Measurements from ENCODE around the gene SEMA4C.

The SEMA4C gene

GRCh38 chr2:96859099-96859649 is 10.7 kb downstream of the SEMA4C start:
- peak overlapping the region in 4 of 5 donors; percentile 54 to 81 (median 56) for H3K4me3 ChIP-seq (ENCODE audit: low read depth in 1 of 5, low read length in 5 of 5)
- peaks cover 0 to 3% (median 0%) of the 10 kb centered on the region in 5 donors for H3K27me3 ChIP-seq (ENCODE audit: control insufficient read depth in 5 of 5, insufficient read depth in 4 of 5, low read length in 5 of 5)
- peaks cover 0 to 39% (median 34%) of the 10 kb centered on the region in 5 donors for H3K36me3 ChIP-seq (ENCODE audit: control insufficient read depth in 5 of 5, insufficient read depth in 5 of 5, low read length in 5 of 5)
- H3K9ac ChIP-seq (ENCODE audit: low read length in 5 of 5), result peak overlapping the region in 3 of 5 donors; percentile 16 to 68 (median 64)
- H3K9me3 ChIP-seq (ENCODE audit: control insufficient read depth in 5 of 5, low read length in 5 of 5), result no peaks in the 10 kb centered on the region
- H3K4me1 ChIP-seq (ENCODE audit: control insufficient read depth in 5 of 5, insufficient read depth in 5 of 5, low read length in 5 of 5), result peaks cover 8 to 38% (median 28%) of the 10 kb centered on the region in 5 donors
- H3K27ac ChIP-seq (ENCODE audit: low read depth, low read length), result peak overlapping the region; percentile 55

- H3K36me3 ChIP-seq (ENCODE audit: control insufficient read depth in 5 of 5, insufficient read depth in 5 of 5, low read length in 5 of 5), result peaks cover 3 to 34% (median 32%) of the 10 kb centered on the region in 5 donors
- H3K9ac ChIP-seq (ENCODE audit: low read length in 5 of 5), result peak within 1 kb of the TSS; percentile 48 to 84 (median 76)
- H3K4me1 ChIP-seq (ENCODE audit: control insufficient read depth in 5 of 5, insufficient read depth in 5 of 5, low read length in 5 of 5), result peaks cover 8 to 38% (median 28%) of the 10 kb centered on the region in 5 donors
- H3K4me3 ChIP-seq (ENCODE audit: low read depth in 1 of 5, low read length in 5 of 5), result peak within 1 kb of the TSS; percentile 59 to 81 (median 73)
- H3K9me3 ChIP-seq (ENCODE audit: control insufficient read depth in 5 of 5, low read length in 5 of 5), result no peaks in the 10 kb centered on the region
- peak within 1 kb of the TSS; percentile 16 for H3K27ac ChIP-seq (ENCODE audit: low read depth, low read length)
- H3K27me3 ChIP-seq (ENCODE audit: control insufficient read depth in 5 of 5, insufficient read depth in 4 of 5, low read length in 5 of 5), result peaks cover 0 to 3% (median 0%) of the 10 kb centered on the region in 5 donors
Observed at GRCh38 chr2:96857667-96858372, 12.1 kb downstream of the SEMA4C start, which contains the start of gene ANKRD39. Gene ANKRD39, minus strand, starts transcription at chr2:96858016. Its CDS starts 29 bp downstream, at chr2:96857987.

GRCh38 chr2:96856776-96857666 is 12.9 kb downstream of the SEMA4C start:
- Histone ChIP-seq H3K4me1 (ENCODE audit: control insufficient read depth in 5 of 5, insufficient read depth in 5 of 5, low read length in 5 of 5) (peaks cover 8 to 38% (median 28%) of the 10 kb centered on the region in 5 donors), H3K36me3 (ENCODE audit: control insufficient read depth in 5 of 5, insufficient read depth in 5 of 5, low read length in 5 of 5) (peaks cover 3 to 35% (median 34%) of the 10 kb centered on the region in 5 donors), H3K27me3 (ENCODE audit: control insufficient read depth in 5 of 5, insufficient read depth in 4 of 5, low read length in 5 of 5) (peaks cover 0 to 3% (median 0%) of the 10 kb centered on the region in 5 donors), H3K9me3 (ENCODE audit: control insufficient read depth in 5 of 5, low read length in 5 of 5) (no peaks in the 10 kb centered on the region), H3K9ac (ENCODE audit: low read length in 5 of 5) (peak overlapping the region; percentile 48 to 84 (median 76)), H3K4me3 (ENCODE audit: low read depth in 1 of 5, low read length in 5 of 5) (peak overlapping the region; percentile 59 to 81 (median 73)), H3K27ac (ENCODE audit: low read depth, low read length) (peak overlapping the region; percentile 16)

- no peak overlapping the region for H3K9ac ChIP-seq (ENCODE audit: low read length in 5 of 5)
- no peak overlapping the region for H3K4me3 ChIP-seq (ENCODE audit: low read depth in 1 of 5, low read length in 5 of 5)
- peaks cover 3 to 36% (median 32%) of the 10 kb centered on the region in 5 donors for H3K36me3 ChIP-seq (ENCODE audit: control insufficient read depth in 5 of 5, insufficient read depth in 5 of 5, low read length in 5 of 5)
- no peaks in the 10 kb centered on the region for H3K9me3 ChIP-seq (ENCODE audit: control insufficient read depth in 5 of 5, low read length in 5 of 5)
- H3K4me1 ChIP-seq (ENCODE audit: control insufficient read depth in 5 of 5, insufficient read depth in 5 of 5, low read length in 5 of 5), result peaks cover 4 to 18% (median 14%) of the 10 kb centered on the region in 5 donors
- H3K27ac ChIP-seq (ENCODE audit: low read depth, low read length), result no peak overlapping the region
- H3K27me3 ChIP-seq (ENCODE audit: control insufficient read depth in 5 of 5, insufficient read depth in 4 of 5, low read length in 5 of 5), result no peaks in the 10 kb centered on the region
Observed at GRCh38 chr2:96853321-96853720, 16.6 kb downstream of the SEMA4C start.

DNA sequence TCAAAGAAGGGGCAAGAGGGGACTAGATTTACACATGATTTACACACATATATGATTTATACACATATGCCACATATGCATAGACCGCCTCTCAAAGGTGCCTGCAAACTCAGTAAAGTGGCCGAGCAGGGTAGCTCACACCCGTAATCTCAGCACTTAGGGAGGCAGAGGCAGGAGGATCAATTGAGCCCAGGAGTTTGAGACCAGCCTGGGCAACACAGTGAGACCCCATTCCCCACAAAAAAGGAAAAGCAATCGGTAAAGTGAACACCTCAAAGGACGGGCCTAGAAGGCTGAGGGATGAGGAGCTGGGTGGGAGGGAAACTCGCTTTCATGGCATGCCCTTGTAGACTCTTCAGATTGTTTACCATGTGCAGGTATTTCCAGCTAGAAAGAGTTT is 17.2 kb downstream of the SEMA4C start:
- Histone ChIP-seq H3K9me3 (ENCODE audit: control insufficient read depth in 5 of 5, low read length in 5 of 5) (no peaks in the 10 kb centered on the region), H3K9ac (ENCODE audit: low read length in 5 of 5) (no peak overlapping the region), H3K36me3 (ENCODE audit: control insufficient read depth in 5 of 5, insufficient read depth in 5 of 5, low read length in 5 of 5) (peaks cover 3 to 43% (median 36%) of the 10 kb centered on the region in 5 donors), H3K27ac (ENCODE audit: low read depth, low read length) (no peak overlapping the region), H3K27me3 (ENCODE audit: control insufficient read depth in 5 of 5, insufficient read depth in 4 of 5, low read length in 5 of 5) (no peaks in the 10 kb centered on the region), H3K4me3 (ENCODE audit: low read depth in 1 of 5, low read length in 5 of 5) (no peak overlapping the region), H3K4me1 (ENCODE audit: control insufficient read depth in 5 of 5, insufficient read depth in 5 of 5, low read length in 5 of 5) (peaks cover 4 to 14% (median 13%) of the 10 kb centered on the region in 5 donors)

DNA sequence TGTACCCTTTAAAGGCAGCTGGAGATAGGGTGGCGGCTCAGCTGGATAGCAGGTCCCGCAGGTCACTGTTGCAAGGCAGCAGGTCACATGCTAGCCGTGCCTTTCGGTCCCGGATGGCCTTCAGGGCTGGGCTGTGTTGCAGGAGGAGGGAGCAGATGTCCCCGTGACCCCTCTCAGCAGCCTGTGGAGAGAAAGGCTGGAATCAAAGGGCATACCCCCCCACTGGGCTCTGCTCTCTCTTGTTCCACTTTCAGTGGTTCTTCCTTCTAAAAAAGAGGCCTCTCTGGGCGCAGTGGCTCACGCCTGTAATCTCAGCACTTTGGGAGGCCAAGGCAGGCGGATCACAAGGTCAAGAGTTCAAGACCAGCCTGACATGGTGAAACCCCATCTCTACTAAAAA is 21.6 kb downstream of the SEMA4C start:
- Histone ChIP-seq H3K27me3 (ENCODE audit: control insufficient read depth in 5 of 5, insufficient read depth in 4 of 5, low read length in 5 of 5) (no peaks in the 10 kb centered on the region), H3K9me3 (ENCODE audit: control insufficient read depth in 5 of 5, low read length in 5 of 5) (no peaks in the 10 kb centered on the region), H3K4me3 (ENCODE audit: low read depth in 1 of 5, low read length in 5 of 5) (no peak overlapping the region), H3K4me1 (ENCODE audit: control insufficient read depth in 5 of 5, insufficient read depth in 5 of 5, low read length in 5 of 5) (no peaks in the 10 kb centered on the region), H3K36me3 (ENCODE audit: control insufficient read depth in 5 of 5, insufficient read depth in 5 of 5, low read length in 5 of 5) (peaks cover 3 to 45% (median 42%) of the 10 kb centered on the region in 5 donors), H3K27ac (ENCODE audit: low read depth, low read length) (no peak overlapping the region), H3K9ac (ENCODE audit: low read length in 5 of 5) (no peak overlapping the region)

GRCh38 chr2:96847586-96847985 is 22.3 kb downstream of the SEMA4C start:
- Histone ChIP-seq H3K4me1 (ENCODE audit: control insufficient read depth in 5 of 5, insufficient read depth in 5 of 5, low read length in 5 of 5) (no peaks in the 10 kb centered on the region), H3K4me3 (ENCODE audit: low read depth in 1 of 5, low read length in 5 of 5) (no peak overlapping the region), H3K27me3 (ENCODE audit: control insufficient read depth in 5 of 5, insufficient read depth in 4 of 5, low read length in 5 of 5) (no peaks in the 10 kb centered on the region), H3K9ac (ENCODE audit: low read length in 5 of 5) (no peak overlapping the region), H3K27ac (ENCODE audit: low read depth, low read length) (no peak overlapping the region), H3K9me3 (ENCODE audit: control insufficient read depth in 5 of 5, low read length in 5 of 5) (no peaks in the 10 kb centered on the region), H3K36me3 (ENCODE audit: control insufficient read depth in 5 of 5, insufficient read depth in 5 of 5, low read length in 5 of 5) (peaks cover 0 to 38% (median 35%) of the 10 kb centered on the region in 5 donors)

DNA sequence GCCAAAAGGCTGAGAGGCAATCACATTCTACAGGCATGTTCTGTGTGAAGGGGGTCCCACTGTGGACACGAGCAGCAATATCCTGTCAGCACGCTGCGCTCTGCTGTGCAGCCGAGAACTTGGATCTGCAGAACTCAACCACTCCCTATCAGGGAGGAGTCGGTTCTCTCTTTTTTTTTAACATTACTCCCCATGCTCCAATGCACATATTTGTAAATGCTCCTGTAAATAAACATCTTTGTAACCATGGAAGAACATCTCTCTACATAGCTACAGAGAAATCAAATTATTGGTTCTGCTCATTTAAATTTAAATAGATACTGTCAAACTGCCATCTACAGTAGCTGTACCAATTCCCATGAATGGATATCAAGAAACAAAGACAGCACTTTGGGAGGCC is 23.1 kb downstream of the SEMA4C start:
- Histone ChIP-seq H3K4me3 (ENCODE audit: low read depth in 1 of 5, low read length in 5 of 5) (no peak overlapping the region), H3K4me1 (ENCODE audit: control insufficient read depth in 5 of 5, insufficient read depth in 5 of 5, low read length in 5 of 5) (no peaks in the 10 kb centered on the region), H3K9me3 (ENCODE audit: control insufficient read depth in 5 of 5, low read length in 5 of 5) (no peaks in the 10 kb centered on the region), H3K27ac (ENCODE audit: low read depth, low read length) (no peak overlapping the region), H3K27me3 (ENCODE audit: control insufficient read depth in 5 of 5, insufficient read depth in 4 of 5, low read length in 5 of 5) (no peaks in the 10 kb centered on the region), H3K9ac (ENCODE audit: low read length in 5 of 5) (no peak overlapping the region), H3K36me3 (ENCODE audit: control insufficient read depth in 5 of 5, insufficient read depth in 5 of 5, low read length in 5 of 5) (peaks cover 0 to 34% (median 34%) of the 10 kb centered on the region in 5 donors)

- H3K9ac ChIP-seq (ENCODE audit: low read length in 5 of 5), result no peak overlapping the region
- H3K4me1 ChIP-seq (ENCODE audit: control insufficient read depth in 5 of 5, insufficient read depth in 5 of 5, low read length in 5 of 5), result peaks cover 0 to 5% (median 4%) of the 10 kb centered on the region in 5 donors
- no peak overlapping the region for H3K4me3 ChIP-seq (ENCODE audit: low read depth in 1 of 5, low read length in 5 of 5)
- H3K36me3 ChIP-seq (ENCODE audit: control insufficient read depth in 5 of 5, insufficient read depth in 5 of 5, low read length in 5 of 5), result peaks cover 0 to 32% (median 18%) of the 10 kb centered on the region in 5 donors
- no peak overlapping the region for H3K27ac ChIP-seq (ENCODE audit: low read depth, low read length)
- no peaks in the 10 kb centered on the region for H3K9me3 ChIP-seq (ENCODE audit: control insufficient read depth in 5 of 5, low read length in 5 of 5)
- no peaks in the 10 kb centered on the region for H3K27me3 ChIP-seq (ENCODE audit: control insufficient read depth in 5 of 5, insufficient read depth in 4 of 5, low read length in 5 of 5)
Observed at GRCh38 chr2:96844405-96844808, 25.5 kb downstream of the SEMA4C start.
